ENCODE measurements around the gene AHNAK. TPM values are rescaled to one million over a fixed set of nuclear protein-coding genes. Genes with fewer than 3 reads are reported as not detected.
"Not testable (repeated sequence)": the region's sequence is repeated elsewhere in the genome, so short reads cannot be mapped to it uniquely, and the experiment has no call there.

AHNAK gene
- total and polyA plus RNA-seq, 11 donors: 84.4 to 861 (median 384) TPM

DNA sequence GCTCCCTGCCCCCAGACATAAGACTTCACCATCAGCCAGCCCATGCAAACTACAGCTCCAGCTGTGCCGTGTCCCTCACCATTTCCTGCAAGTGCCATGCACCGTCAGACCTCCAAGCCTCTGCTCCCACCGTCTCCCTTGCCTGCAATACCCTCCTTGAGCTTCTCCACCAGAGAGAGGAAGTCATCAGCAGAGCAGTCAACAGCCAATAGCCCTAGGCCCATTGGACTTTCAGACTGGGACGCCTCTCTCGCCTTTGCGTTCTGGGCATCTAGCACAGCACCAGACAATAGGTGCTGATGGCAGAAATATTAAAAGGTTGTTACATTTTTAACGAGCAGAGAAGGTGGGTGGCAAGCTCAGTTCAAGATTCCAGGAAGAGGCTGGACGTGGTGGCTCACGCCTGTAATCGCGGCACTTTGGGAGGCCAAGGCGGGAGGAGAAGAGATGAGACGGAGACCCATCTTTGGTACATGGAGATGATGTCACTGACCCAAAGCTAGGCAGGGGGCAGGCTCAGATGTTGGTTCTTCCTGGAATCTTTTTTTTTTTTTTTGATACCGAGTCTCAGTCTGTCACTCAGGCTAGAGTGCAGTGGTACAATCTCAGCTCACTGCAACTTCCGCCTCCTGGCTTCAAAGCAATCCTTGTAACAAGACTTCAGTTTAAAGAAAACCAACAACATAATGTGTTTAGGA is 95.9 kb downstream of the AHNAK start:
- TF ChIP-seq POLR2A (IDR thresholded peaks at IDR 0.05): no peak
- TF ChIP-seq, protein P1, sequence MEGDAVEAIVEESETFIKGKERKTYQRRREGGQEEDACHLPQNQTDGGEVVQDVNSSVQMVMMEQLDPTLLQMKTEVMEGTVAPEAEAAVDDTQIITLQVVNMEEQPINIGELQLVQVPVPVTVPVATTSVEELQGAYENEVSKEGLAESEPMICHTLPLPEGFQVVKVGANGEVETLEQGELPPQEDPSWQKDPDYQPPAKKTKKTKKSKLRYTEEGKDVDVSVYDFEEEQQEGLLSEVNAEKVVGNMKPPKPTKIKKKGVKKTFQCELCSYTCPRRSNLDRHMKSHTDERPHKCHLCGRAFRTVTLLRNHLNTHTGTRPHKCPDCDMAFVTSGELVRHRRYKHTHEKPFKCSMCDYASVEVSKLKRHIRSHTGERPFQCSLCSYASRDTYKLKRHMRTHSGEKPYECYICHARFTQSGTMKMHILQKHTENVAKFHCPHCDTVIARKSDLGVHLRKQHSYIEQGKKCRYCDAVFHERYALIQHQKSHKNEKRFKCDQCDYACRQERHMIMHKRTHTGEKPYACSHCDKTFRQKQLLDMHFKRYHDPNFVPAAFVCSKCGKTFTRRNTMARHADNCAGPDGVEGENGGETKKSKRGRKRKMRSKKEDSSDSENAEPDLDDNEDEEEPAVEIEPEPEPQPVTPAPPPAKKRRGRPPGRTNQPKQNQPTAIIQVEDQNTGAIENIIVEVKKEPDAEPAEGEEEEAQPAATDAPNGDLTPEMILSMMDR (IDR thresholded peaks at IDR 0.05): no peak
- 91 to 94% (median 93%) methylated on average over 15 of the region's 15 CpGs for WGBS, 4 donors
- intact Hi-C loops (cut with DNase I): no loop called here
- Histone ChIP-seq H3K36me3 (no peaks in the 10 kb centered on the region), H3K27me3 (no peaks in the 10 kb centered on the region), H3K4me3 (no peak overlapping the region), H3K27ac (no peak overlapping the region), H3K4me1 (peaks cover 0 to 17% (median 7%) of the 10 kb centered on the region in 12 donors), H3K9me3 (no peaks in the 10 kb centered on the region)
- no peak for ATAC-seq
- peak in 1 of 5 donors; percentile 14 for DNase-seq

DNA sequence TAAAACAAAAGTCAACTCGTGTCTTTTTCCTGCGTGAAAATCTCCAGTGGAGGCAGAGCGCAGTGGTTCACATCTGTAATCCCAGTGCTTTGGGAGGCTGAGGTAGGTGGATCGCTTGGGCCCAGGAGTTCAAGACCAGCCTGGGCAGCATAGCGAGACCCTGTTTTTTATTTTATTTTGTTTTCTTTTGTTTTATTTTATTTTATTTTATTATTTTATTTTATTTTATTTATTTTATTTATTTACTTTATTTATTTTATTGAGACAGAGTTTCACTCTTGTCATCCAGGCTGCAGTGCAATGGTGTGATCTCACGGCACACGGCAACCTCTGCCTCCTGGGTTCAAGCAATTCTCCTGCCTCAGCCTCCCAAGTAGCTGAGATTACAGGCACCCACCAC is 96.7 kb downstream of the AHNAK start:
- intact Hi-C loops (cut with DNase I): loop anchor here in 2 of 10 donors (5.0 kb wide), 1 partner anchor 42 kb away; no protein-coding TSS in a partner anchor
- H3K36me3 ChIP-seq, ATAC-seq, H3K4me3 ChIP-seq, H3K9me3 ChIP-seq, H3K27me3 ChIP-seq: not testable (repeated sequence)
- H3K4me1 ChIP-seq: peaks cover 2 to 24% (median 14%) of the 10 kb centered on the region in 12 donors
- WGBS, 4 donors: 82 to 92% (median 87%) methylated on average over 7 of the region's 7 CpGs
- peak in 1 of 5 donors; percentile 1 for DNase-seq
- peak overlapping the region in 1 of 12 donors; percentile 44 for H3K27ac ChIP-seq

DNA sequence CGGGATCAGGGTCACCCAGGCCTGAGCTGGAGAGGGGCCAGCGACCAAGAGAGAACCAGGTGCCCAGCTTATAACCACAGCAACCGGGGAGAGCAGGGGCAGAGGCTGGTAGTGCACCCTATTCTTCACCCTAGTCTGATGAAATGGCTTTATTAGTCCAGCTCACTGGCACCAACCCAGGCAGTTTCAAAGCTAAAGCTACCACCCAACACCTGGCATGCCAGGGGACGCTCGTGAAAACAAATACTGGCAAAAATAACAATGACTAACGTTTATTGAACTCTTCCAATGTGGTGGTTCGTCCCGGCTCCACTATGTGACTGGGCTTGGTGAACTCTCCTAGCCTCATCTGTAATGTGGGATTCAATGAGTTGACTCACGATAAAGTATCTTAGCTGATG is 97.2 kb downstream of the AHNAK start:
- DNase-seq (peak in 1 of 5 donors; percentile 18), ATAC-seq (no peak)
- no peaks in the 10 kb centered on the region for H3K27me3 ChIP-seq
- TF ChIP-seq POLR2A (IDR thresholded peaks at IDR 0.05): no peak
- TF ChIP-seq, protein P1 (IDR thresholded peaks at IDR 0.05): no peak
- H3K27ac ChIP-seq: peak overlapping the region in 1 of 12 donors; percentile 44
- WGBS, 4 donors: 87 to 96% (median 89%) methylated on average over 9 of the region's 9 CpGs
- no peak overlapping the region for H3K4me3 ChIP-seq
- peaks cover 5 to 29% (median 19%) of the 10 kb centered on the region in 12 donors for H3K4me1 ChIP-seq
- H3K9me3 ChIP-seq: no peaks in the 10 kb centered on the region
- no peaks in the 10 kb centered on the region for H3K36me3 ChIP-seq
- intact Hi-C loops (cut with DNase I): loop anchor here in 2 of 10 donors (5.0 kb wide), 1 partner anchor 43 kb away; no protein-coding TSS in a partner anchor

DNA sequence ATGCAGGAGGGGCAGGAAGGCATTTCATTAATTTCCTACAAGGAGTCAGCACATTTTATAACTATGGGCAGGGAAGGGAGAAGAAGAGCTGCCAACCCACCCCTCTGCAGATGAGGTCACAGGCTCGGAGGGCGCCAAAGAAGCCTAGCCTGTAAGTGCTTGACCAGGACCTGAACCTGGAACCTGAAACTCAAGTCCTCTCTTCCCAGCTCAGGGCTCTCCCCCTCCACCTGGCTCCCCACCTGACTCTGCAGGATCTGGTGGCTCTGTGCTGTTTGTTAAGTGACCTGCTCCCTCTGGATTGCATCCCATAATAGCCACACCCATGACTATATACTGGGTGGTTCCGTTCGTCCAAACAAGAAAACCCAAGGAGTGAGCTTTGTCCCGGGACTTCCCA is 100.5 kb downstream of the AHNAK start:
- H3K27ac ChIP-seq: peak overlapping the region in 7 of 12 donors; percentile 13 to 90 (median 78)
- intact Hi-C loops (cut with DNase I): loop anchor here in 2 of 10 donors (5.0 kb wide), 1 partner anchor 46 kb away; no protein-coding TSS in a partner anchor
- no peak for TF ChIP-seq POLR2A (IDR thresholded peaks at IDR 0.05)
- TF ChIP-seq, protein P1 (IDR thresholded peaks at IDR 0.05): no peak
- no peaks in the 10 kb centered on the region for H3K27me3 ChIP-seq
- WGBS, 4 donors: 52 to 70% (median 65%) methylated on average over 5 of the region's 5 CpGs
- H3K9me3 ChIP-seq: no peaks in the 10 kb centered on the region
- H3K36me3 ChIP-seq: no peaks in the 10 kb centered on the region
- ATAC-seq (peak in 1 of 4 donors; percentile 8), DNase-seq (peak in 1 of 5 donors; percentile 37)
- no peak overlapping the region for H3K4me3 ChIP-seq
- H3K4me1 ChIP-seq: peaks cover 11 to 43% (median 32%) of the 10 kb centered on the region in 12 donors
